WI38 (cell line): ENCODE measurements around the gene NXPH4.

Source experiments
- H3K4me3 ChIP-seq: 2 replicates; pipeline ENCODE4 v1.5.1; 2011; ENCODE audit warnings: low read depth, mild to moderate bottlenecking, control low read depth, low read length
- TF ChIP-seq, protein P1 (sequence below): IDR thresholded peaks from 2 replicates; pipeline ENCODE4 v1.5.1; 2012; ENCODE audit warnings: low read depth, mild to moderate bottlenecking, control low read depth, low read length

The NXPH4 gene

DNA sequence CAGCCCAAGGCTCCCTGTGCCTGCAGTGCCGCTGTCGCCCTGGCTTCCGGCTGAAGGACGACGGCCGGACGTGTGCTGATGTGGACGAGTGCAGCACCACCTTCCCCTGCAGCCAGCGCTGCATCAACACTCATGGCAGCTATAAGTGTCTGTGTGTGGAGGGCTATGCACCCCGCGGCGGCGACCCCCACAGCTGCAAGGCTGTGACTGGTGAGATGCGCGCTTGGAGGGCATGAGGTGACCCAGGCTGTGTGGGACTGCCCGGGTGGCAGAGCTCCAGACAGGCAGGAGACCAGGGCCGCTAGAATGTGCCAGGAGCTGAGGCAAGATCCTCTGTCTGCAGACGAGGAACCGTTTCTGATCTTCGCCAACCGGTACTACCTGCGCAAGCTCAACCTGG, 19.6 kb upstream of the NXPH4 start:
- H3K4me3 ChIP-seq: no peak overlapping the region
- TF ChIP-seq, protein P1, sequence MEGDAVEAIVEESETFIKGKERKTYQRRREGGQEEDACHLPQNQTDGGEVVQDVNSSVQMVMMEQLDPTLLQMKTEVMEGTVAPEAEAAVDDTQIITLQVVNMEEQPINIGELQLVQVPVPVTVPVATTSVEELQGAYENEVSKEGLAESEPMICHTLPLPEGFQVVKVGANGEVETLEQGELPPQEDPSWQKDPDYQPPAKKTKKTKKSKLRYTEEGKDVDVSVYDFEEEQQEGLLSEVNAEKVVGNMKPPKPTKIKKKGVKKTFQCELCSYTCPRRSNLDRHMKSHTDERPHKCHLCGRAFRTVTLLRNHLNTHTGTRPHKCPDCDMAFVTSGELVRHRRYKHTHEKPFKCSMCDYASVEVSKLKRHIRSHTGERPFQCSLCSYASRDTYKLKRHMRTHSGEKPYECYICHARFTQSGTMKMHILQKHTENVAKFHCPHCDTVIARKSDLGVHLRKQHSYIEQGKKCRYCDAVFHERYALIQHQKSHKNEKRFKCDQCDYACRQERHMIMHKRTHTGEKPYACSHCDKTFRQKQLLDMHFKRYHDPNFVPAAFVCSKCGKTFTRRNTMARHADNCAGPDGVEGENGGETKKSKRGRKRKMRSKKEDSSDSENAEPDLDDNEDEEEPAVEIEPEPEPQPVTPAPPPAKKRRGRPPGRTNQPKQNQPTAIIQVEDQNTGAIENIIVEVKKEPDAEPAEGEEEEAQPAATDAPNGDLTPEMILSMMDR: no peak

DNA sequence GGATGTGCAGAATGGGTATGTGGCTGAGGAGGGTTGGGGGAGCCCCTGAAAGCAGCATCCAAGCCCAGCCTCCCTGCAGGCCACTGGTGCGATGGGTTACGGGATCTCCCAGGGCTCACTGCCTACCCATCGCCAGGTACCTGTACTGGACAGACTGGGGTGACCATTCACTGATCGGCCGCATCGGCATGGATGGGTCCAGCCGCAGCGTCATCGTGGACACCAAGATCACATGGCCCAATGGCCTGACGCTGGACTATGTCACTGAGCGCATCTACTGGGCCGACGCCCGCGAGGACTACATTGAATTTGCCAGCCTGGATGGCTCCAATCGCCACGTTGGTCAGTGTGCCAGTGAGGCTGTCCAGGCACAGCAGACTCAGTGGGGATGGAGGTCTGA, 18.3 kb upstream of the NXPH4 start:
- TF ChIP-seq, protein P1: no peak
- H3K4me3 ChIP-seq: no peak overlapping the region

DNA sequence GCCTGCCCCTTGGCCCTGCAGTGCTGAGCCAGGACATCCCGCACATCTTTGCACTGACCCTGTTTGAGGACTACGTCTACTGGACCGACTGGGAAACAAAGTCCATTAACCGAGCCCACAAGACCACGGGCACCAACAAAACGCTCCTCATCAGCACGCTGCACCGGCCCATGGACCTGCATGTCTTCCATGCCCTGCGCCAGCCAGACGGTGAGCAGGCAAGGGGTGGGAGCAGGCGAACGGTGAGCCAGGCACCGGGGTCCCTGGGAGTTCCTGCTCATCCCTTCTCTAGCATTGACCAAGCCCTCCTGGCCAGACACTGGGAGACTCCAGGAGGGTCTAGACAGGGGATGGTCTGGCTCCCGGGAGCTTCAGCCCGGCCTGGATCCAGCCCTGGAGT, 17.4 kb upstream of the NXPH4 start:
- TF ChIP-seq, protein P1: no peak
- H3K4me3 ChIP-seq: no peak overlapping the region

DNA sequence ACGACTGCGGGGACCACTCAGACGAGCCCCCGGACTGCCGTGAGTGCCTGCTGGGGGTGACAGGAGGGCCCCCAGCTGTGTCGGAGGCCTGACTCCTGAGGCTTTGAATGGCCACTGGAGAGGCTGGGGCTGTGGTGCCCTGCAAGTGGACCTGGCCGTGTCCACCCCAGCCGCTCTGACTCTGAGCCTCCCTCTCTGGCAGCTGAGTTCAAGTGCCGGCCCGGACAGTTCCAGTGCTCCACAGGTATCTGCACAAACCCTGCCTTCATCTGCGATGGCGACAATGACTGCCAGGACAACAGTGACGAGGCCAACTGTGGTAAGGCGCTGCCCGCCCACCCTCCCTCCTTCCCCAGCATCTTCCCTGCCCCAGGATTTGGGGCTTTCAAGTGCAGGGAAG, 16.1 kb upstream of the NXPH4 start:
- TF ChIP-seq, protein P1: no peak
- H3K4me3 ChIP-seq: no peak overlapping the region

DNA sequence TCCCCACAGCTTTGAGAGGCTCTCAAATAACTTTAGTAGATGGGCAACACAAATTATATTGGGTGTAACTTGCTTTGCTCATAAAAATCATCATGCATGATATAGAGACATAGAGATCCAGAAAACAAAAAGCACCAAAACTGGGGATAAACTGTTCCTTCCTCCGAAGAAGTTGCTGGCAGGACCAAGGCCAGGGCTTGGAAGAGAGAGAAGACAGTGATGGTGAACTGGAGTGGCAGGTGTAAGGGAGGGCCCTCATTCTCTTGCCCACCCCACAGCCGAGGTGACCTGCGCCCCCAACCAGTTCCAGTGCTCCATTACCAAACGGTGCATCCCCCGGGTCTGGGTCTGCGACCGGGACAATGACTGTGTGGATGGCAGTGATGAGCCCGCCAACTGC, 15.4 kb upstream of the NXPH4 start:
- TF ChIP-seq, protein P1: no peak
- no peak overlapping the region for H3K4me3 ChIP-seq

DNA sequence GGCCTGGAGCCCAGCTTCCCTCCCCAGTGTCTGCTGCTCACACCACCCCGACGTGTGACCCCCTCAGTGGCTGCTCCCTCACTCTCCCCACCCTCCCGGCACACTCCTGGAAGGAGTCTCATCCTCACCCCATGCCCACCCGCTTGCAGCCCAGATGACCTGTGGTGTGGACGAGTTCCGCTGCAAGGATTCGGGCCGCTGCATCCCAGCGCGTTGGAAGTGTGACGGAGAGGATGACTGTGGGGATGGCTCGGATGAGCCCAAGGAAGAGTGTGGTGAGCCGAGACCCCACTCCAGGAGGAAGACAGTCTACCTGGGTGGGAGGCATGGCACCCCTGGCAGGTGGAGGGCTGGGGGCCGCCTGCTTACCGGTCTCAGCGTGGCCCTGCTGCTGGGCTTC, 15.0 kb upstream of the NXPH4 start:
- no peak overlapping the region for H3K4me3 ChIP-seq
- TF ChIP-seq, protein P1: no peak

DNA sequence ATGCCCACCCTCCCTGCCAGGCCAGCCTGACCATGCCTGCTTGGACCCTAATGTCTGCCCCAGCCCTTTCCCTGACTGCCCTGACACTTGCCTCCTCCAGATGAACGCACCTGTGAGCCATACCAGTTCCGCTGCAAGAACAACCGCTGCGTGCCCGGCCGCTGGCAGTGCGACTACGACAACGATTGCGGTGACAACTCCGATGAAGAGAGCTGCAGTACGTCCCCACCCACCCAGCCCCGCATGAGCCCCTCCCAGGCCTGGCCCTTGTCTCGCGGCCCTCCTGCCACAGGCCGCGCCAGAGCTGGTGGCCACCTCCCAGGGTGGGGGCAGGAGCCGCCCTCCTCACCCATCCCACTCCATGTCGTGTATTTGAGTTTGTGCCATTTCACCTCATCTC, 14.3 kb upstream of the NXPH4 start:
- TF ChIP-seq, protein P1: no peak
- H3K4me3 ChIP-seq: no peak overlapping the region

DNA sequence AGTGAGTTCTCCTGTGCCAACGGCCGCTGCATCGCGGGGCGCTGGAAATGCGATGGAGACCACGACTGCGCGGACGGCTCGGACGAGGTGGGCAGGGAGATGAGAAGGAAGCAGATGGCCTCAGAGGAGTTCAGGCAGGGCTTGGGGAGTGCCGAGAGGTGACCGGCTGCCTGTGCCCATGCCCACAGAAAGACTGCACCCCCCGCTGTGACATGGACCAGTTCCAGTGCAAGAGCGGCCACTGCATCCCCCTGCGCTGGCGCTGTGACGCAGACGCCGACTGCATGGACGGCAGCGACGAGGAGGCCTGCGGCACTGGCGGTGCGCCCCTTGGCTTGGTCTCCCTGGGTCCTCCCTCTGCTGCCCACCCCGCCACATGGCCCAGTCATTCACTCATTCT, 13.4 kb upstream of the NXPH4 start:
- TF ChIP-seq, protein P1: no peak
- no peak overlapping the region for H3K4me3 ChIP-seq
